ENCODE results near the gene MSANTD1. TPM values are rescaled to one million over a fixed set of nuclear protein-coding genes. Genes with fewer than 3 reads are reported as not detected.
A peak's percentile ranks its signal among the peaks of the same experiment; 100 is the strongest.

The MSANTD1 gene
- total RNA-seq, 2 donors from 2014 or later = 1.00 to 2.5 TPM

GRCh38 chr4:3226944-3227343 lies 22.0 kb upstream of the MSANTD1 start:
- no peak for DNase-seq
- H3K27me3 ChIP-seq (ENCODE audit: control insufficient read depth, insufficient read depth, low read length, poor library complexity, severe bottlenecking) = no peaks in the 10 kb centered on the region
- WGBS, 2 experiments (ENCODE audit: insufficient coverage in 1 of 2, insufficient read length in 1 of 2) = 94% methylated on average over 6 of the region's 6 CpGs; no CpG with 5 or more reads in 1 of the 2 experiments
- no peaks in the 10 kb centered on the region for H3K9me3 ChIP-seq (ENCODE audit: control insufficient read depth, low read length)
- no peak for TF ChIP-seq CTCF (conservative IDR thresholded peaks at IDR 0.05)
- no peaks in the 10 kb centered on the region for H3K9me3 Mint-ChIP-seq
- no peak overlapping the region for H3K4me3 ChIP-seq (ENCODE audit: low read length)
- no peaks in the 10 kb centered on the region for H3K27me3 Mint-ChIP-seq (ENCODE audit: insufficient read depth)
- no peaks in the 10 kb centered on the region for H3K4me1 Mint-ChIP-seq
- peaks cover 85% of the 10 kb centered on the region for H3K36me3 ChIP-seq (ENCODE audit: control insufficient read depth, insufficient read depth, low read length)
- H3K4me1 ChIP-seq (ENCODE audit: control insufficient read depth, insufficient read depth, low read length) = no peaks in the 10 kb centered on the region
- H3K27ac ChIP-seq (ENCODE audit: low read depth, low read length) = no peak overlapping the region
- H3K4me3 Mint-ChIP-seq = no peak overlapping the region
- H3K27ac Mint-ChIP-seq = peak overlapping the region; percentile 10
- H3K9ac ChIP-seq (ENCODE audit: extremely low read depth, low read length, poor library complexity, severe bottlenecking) = no peak overlapping the region
- peaks cover 75% of the 10 kb centered on the region for H3K36me3 Mint-ChIP-seq (ENCODE audit: low read depth)

- Mint-ChIP-seq H3K27me3 (ENCODE audit: insufficient read depth) (no peaks in the 10 kb centered on the region), H3K27ac (no peak overlapping the region), H3K9me3 (no peaks in the 10 kb centered on the region), H3K4me3 (no peak overlapping the region), H3K4me1 (no peaks in the 10 kb centered on the region), H3K36me3 (ENCODE audit: low read depth) (peaks cover 73% of the 10 kb centered on the region)
- TF ChIP-seq CTCF (conservative IDR thresholded peaks at IDR 0.05) = no peak
- Histone ChIP-seq H3K27ac (ENCODE audit: low read depth, low read length) (no peak overlapping the region), H3K4me3 (ENCODE audit: low read length) (no peak overlapping the region), H3K27me3 (ENCODE audit: control insufficient read depth, insufficient read depth, low read length, poor library complexity, severe bottlenecking) (no peaks in the 10 kb centered on the region), H3K9ac (ENCODE audit: extremely low read depth, low read length, poor library complexity, severe bottlenecking) (no peak overlapping the region), H3K4me1 (ENCODE audit: control insufficient read depth, insufficient read depth, low read length) (no peaks in the 10 kb centered on the region), H3K36me3 (ENCODE audit: control insufficient read depth, insufficient read depth, low read length) (peaks cover 86% of the 10 kb centered on the region), H3K9me3 (ENCODE audit: control insufficient read depth, low read length) (no peaks in the 10 kb centered on the region)
- no peak for DNase-seq
- WGBS, 2 experiments (ENCODE audit: insufficient coverage in 1 of 2, insufficient read length in 1 of 2) = 93 to 96% methylated on average over 16 to 23 of the region's 23 CpGs
Measured at GRCh38 chr4:3227878-3228675, 20.9 kb upstream of the MSANTD1 start.

- Histone ChIP-seq H3K36me3 (ENCODE audit: control insufficient read depth, insufficient read depth, low read length) (peaks cover 83% of the 10 kb centered on the region), H3K9ac (ENCODE audit: extremely low read depth, low read length, poor library complexity, severe bottlenecking) (no peak overlapping the region), H3K27me3 (ENCODE audit: control insufficient read depth, insufficient read depth, low read length, poor library complexity, severe bottlenecking) (no peaks in the 10 kb centered on the region), H3K9me3 (ENCODE audit: control insufficient read depth, low read length) (no peaks in the 10 kb centered on the region), H3K4me1 (ENCODE audit: control insufficient read depth, insufficient read depth, low read length) (no peaks in the 10 kb centered on the region), H3K27ac (ENCODE audit: low read depth, low read length) (no peak overlapping the region), H3K4me3 (ENCODE audit: low read length) (no peak overlapping the region)
- TF ChIP-seq CTCF (conservative IDR thresholded peaks at IDR 0.05) = no peak
- Mint-ChIP-seq H3K27ac (no peak overlapping the region), H3K9me3 (no peaks in the 10 kb centered on the region), H3K4me3 (no peak overlapping the region), H3K4me1 (no peaks in the 10 kb centered on the region), H3K27me3 (ENCODE audit: insufficient read depth) (no peaks in the 10 kb centered on the region), H3K36me3 (ENCODE audit: low read depth) (peaks cover 71% of the 10 kb centered on the region)
- no peak for DNase-seq
- WGBS, 2 experiments (ENCODE audit: insufficient coverage in 1 of 2, insufficient read length in 1 of 2) = 90 to 97% methylated on average over 5 to 13 of the region's 13 CpGs
Measured at GRCh38 chr4:3228881-3229280, 20.1 kb upstream of the MSANTD1 start.

Data from endodermal cell (in vitro differentiated cells).